ENCODE data around the gene MAEA.

The MAEA gene

DNA sequence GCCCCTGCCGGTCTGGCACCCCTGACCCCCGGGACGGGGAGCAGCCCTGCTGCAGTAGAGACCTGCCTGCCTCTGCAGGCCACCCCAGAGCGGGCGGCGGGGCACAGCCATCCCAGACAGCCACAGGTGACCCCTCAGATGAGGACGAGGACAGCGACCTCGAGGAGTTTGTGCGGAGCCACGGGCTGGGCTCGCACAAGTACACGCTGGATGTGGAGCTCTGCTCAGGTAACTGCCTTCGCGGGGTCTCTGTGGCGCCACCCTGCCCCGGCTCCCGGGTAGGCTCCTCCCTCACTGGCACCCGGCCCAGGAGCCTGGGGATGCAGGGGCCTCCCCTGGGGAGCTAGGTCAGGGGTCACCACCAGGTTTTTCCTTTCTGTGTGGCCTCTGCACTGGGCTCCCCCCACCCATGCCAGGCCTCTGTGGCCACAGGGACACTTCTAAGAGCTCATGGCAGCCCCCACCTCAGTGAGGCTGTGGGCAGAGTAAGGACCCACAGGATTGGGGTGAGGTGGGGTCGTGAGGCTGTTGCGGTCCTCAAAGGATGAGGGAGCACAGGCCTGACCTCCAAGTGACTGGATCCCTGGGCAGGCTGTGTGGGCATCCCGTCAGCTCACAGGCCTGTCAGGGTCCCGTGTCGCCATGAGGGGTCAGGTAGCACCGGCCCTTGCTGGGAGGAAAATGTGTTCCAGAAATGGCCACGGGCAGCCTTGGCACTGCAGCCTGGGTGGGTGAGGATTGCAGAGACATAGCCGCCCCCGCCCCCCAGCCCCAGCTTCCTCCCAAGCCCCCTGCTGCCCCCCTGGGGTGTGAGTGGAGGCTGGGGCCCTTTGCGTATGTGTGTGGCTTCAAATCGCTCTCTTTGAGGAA, 63.7 kb downstream of the MAEA start:
- TF ChIP-seq, protein P1, sequence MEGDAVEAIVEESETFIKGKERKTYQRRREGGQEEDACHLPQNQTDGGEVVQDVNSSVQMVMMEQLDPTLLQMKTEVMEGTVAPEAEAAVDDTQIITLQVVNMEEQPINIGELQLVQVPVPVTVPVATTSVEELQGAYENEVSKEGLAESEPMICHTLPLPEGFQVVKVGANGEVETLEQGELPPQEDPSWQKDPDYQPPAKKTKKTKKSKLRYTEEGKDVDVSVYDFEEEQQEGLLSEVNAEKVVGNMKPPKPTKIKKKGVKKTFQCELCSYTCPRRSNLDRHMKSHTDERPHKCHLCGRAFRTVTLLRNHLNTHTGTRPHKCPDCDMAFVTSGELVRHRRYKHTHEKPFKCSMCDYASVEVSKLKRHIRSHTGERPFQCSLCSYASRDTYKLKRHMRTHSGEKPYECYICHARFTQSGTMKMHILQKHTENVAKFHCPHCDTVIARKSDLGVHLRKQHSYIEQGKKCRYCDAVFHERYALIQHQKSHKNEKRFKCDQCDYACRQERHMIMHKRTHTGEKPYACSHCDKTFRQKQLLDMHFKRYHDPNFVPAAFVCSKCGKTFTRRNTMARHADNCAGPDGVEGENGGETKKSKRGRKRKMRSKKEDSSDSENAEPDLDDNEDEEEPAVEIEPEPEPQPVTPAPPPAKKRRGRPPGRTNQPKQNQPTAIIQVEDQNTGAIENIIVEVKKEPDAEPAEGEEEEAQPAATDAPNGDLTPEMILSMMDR (IDR thresholded peaks at IDR 0.05; ENCODE audit: control insufficient read depth, insufficient read depth, low read depth, low read length, missing control alignments) = no peak
- DNase-seq (ENCODE audit: low read depth) = no peak
- no peak overlapping the region for H3K4me3 ChIP-seq (ENCODE audit: control insufficient read depth, low read depth, low read length)

DNA sequence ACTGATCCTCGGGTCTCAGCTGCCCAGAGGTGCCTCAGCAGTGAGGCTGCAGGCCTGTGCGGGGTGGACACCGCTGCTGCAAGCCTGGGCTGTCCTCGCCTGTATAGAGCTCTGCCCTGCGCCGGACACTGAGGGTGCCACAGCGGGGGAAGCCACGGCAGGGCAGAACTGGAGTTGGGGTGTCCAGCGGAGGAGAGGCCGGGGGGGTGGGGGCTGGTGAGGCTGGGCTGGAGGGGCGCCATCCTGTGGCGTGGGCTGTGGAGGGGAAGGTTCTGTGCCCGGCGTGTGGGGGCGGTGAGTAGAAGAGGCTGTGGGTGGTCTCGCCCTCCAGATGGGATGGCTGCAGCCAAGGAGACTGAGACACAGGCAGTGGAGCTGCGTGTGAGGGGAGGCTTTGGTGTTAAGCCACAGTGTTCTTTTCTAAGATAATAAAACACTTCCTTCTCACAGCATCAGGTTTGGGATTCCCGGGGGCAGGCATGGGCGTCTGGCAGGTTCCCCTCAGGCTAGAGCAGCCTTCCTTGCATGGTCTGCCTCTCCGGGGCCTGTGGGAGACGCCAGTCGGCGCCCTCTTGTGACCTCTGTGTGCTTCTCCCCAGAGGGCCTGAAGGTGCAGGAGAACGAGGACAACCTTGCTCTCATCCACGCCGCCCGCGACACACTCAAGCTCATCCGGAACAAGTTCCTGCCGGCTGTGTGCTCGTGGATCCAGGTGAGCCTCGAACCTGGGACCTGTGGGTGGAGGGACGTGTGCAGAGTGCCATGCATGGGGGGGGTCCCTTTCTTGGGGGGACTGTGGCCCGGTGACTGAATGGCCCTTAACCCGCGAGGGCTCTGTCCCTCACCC, 64.7 kb downstream of the MAEA start:
- TF ChIP-seq, protein P1 (IDR thresholded peaks at IDR 0.05; ENCODE audit: control insufficient read depth, insufficient read depth, low read depth, low read length, missing control alignments) = no peak
- no peak overlapping the region for H3K4me3 ChIP-seq (ENCODE audit: control insufficient read depth, low read depth, low read length)

DNA sequence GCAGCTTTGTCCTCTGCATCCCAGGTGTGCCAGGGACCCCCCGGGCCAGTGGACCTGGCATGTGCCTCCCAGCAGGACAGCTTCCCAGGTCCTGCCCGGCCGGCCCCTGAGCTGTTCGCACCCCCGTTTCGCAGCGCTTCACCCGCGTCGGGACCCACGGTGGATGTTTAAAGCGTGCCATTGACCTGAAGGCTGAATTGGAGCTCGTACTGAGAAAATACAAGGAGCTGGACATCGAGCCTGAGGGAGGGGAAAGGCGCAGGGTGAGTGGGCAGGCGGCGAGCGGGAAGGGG, 65.2 kb downstream of the MAEA start:
- TF ChIP-seq, protein P1 (IDR thresholded peaks at IDR 0.05; ENCODE audit: control insufficient read depth, insufficient read depth, low read depth, low read length, missing control alignments) = no peak
- H3K4me3 ChIP-seq (ENCODE audit: control insufficient read depth, low read depth, low read length) = no peak overlapping the region
- no peak for DNase-seq (ENCODE audit: low read depth)

More for the DNA sequence above, 64.7 kb downstream of the MAEA start:
- no peak for DNase-seq (ENCODE audit: low read depth)

DNA sequence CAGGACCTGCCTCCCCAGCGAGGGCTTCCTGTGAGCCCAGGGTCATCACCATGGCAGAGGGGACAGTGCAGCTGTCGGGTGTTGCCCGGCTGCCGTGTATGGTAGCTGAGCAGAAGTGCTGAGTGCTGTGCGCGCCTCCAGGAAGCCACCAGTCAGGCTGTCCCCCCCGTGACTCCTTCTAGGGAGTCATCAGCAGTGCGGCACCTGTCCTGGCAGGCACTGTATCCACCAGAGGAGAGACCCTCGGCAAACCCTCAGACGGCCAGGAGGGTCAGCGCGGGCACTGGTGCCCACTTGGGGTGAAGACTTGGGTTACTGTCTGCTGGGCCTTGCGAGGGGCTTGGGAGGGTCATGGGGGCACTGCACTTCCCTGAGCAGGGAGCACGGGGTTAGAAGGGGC, 65.7 kb downstream of the MAEA start:
- TF ChIP-seq, protein P1 (IDR thresholded peaks at IDR 0.05; ENCODE audit: control insufficient read depth, insufficient read depth, low read depth, low read length, missing control alignments) = no peak
- no peak overlapping the region for H3K4me3 ChIP-seq (ENCODE audit: control insufficient read depth, low read depth, low read length)
- DNase-seq (ENCODE audit: low read depth) = no peak

DNA sequence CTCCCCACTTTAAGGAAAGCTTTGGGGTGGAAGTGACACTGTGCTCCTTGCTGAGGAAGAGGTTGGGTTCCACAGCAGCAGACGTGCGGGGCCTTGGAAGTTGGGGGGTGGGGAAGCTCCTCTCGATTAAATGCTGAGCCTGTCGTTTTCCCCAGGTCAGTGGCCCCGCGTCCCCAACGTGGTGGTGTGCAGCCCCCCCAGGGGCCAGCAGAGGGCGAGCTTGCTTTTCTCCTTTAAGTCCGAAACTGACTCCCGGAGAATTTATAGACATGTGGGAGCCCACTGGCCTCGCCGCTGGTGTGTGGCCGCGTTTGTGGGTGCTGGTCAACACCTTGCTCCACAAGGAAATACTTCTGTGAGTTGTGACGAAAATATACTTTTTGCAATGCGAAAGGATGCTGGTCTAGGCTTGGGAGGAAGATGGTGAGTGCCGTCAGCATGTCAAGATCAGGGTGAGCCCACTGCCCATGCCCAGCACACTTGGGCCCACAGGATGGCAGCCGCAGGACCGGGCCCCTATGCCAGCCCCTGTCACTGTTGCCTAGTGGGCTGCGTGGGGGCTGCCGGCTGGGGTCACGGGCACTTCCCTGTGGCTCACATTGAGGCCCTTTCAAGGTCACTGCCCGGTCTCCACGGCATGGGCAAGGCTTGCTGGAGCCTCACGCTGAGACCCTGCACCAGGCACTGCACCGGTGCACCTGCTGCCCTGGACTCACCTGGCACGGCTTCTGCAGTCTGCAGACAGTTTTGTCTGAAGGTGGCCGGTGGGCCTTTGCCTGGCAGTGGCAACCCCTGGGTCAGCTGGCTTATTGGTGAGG, 66.7 kb downstream of the MAEA start:
- no peak for DNase-seq (ENCODE audit: low read depth)
- TF ChIP-seq, protein P1 (IDR thresholded peaks at IDR 0.05; ENCODE audit: control insufficient read depth, insufficient read depth, low read depth, low read length, missing control alignments) = peak; percentile 86
- H3K4me3 ChIP-seq (ENCODE audit: control insufficient read depth, low read depth, low read length) = no peak overlapping the region
